Measurements from ENCODE around the gene LRRC4C.

The LRRC4C gene

GRCh38 chr11:41323446-41323845, 136.0 kb downstream of the LRRC4C start:
- DNase-seq (ENCODE audit: low spot score): no peak

GRCh38 chr11:41320653-41321052, 138.8 kb downstream of the LRRC4C start:
- no peak for DNase-seq (ENCODE audit: low spot score)

- DNase-seq (ENCODE audit: low spot score): no peak
These were observed 139.2 kb downstream of the LRRC4C start for GRCh38 chr11:41320238-41320637.

GRCh38 chr11:41319434-41319833, 140.0 kb downstream of the LRRC4C start:
- no peak for DNase-seq (ENCODE audit: low spot score)

DNA sequence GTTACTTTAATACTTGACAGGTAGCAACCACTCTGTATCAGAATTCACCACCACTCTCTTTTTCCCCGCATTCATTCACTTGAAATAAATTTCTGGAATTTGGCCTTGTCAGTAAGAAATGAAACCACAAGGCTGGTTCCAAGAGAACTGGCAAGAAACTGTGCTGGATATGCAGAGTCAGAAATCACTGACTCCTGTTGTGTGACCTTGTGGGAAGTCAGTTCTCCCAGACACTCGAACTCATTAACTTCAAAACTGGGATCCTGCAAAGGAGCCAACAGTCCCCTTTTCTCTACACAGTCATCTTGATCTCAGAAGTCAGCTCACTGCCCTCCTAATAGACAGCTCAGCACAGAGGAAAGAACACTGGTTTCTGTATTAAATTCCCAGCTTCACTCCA, 142.7 kb downstream of the LRRC4C start:
- DNase-seq (ENCODE audit: low spot score): no peak

GRCh38 chr11:41313226-41313625, 146.2 kb downstream of the LRRC4C start:
- no peak for DNase-seq (ENCODE audit: low spot score)

DNA sequence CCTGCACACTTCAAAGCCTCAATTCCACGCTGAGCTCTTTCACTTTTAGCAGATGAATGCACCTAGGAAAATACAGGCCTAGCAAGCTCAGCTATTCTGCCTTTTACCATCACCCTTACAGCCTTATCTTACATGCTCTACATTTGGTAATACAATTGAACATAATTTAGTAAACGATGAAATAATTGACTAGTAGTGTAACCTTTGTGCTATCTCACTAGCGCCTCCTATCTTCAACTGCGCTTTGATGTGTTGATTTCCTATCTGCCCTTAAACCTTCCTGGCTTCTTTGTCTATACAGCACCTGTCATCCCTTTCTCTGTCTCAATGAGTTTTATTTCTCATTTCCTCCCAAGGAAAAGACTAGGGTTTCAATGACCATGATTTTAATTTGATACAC, 149.7 kb downstream of the LRRC4C start:
- DNase-seq (ENCODE audit: low spot score): no peak

GRCh38 chr11:41309111-41309522, 150.3 kb downstream of the LRRC4C start:
- DNase-seq (ENCODE audit: low spot score): no peak

DNA sequence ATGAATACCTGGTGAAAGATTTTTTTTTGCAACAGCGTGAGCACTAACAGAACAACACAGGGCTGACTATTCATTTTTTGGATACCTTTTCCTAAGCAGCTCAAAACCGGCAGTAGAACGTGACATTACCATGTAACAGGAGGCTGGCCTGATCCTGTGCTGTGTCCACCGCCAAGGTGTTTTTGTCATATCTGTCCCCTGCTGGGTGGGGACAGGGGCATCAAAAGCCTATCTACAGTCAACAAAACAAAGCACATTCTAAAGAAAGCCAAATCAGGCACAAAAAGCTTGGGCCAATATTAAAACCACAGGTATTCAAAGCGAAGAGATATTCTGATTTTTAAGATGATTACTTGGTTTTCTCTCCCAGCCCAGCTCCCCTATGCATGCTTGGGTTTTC, 151.2 kb downstream of the LRRC4C start:
- no peak for DNase-seq (ENCODE audit: low spot score)

- DNase-seq (ENCODE audit: low spot score): no peak
These were observed 152.0 kb downstream of the LRRC4C start for GRCh38 chr11:41307296-41308080.

DNA sequence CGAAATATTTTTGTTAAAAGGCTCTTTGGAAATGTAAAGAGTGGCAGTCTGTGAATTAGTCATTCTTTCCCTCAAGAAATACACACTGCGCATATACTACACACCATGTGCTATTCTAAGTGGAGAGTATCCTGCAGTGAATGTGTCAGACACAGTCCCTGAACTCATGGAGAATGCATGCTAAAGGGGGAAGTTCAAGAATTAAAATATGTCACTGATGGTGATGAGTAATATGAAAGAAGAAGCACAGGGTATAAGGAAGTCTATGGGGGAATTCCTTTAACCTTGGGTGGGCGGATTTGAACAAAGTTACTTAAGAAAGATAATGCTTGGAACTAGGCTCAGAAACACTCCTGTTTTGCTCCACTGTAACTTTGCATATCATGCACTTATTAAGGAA, 153.0 kb downstream of the LRRC4C start:
- DNase-seq (ENCODE audit: low spot score): no peak

GRCh38 chr11:41301023-41301422, 158.4 kb downstream of the LRRC4C start:
- no peak for DNase-seq (ENCODE audit: low spot score)

GRCh38 chr11:41289408-41289807, 170.0 kb downstream of the LRRC4C start:
- no peak for DNase-seq (ENCODE audit: low spot score)

- DNase-seq (ENCODE audit: low spot score): no peak
These were observed 172.7 kb downstream of the LRRC4C start for GRCh38 chr11:41286751-41287150.

- DNase-seq (ENCODE audit: low spot score): no peak
These were observed 175.1 kb downstream of the LRRC4C start for GRCh38 chr11:41284354-41284753.

DNA sequence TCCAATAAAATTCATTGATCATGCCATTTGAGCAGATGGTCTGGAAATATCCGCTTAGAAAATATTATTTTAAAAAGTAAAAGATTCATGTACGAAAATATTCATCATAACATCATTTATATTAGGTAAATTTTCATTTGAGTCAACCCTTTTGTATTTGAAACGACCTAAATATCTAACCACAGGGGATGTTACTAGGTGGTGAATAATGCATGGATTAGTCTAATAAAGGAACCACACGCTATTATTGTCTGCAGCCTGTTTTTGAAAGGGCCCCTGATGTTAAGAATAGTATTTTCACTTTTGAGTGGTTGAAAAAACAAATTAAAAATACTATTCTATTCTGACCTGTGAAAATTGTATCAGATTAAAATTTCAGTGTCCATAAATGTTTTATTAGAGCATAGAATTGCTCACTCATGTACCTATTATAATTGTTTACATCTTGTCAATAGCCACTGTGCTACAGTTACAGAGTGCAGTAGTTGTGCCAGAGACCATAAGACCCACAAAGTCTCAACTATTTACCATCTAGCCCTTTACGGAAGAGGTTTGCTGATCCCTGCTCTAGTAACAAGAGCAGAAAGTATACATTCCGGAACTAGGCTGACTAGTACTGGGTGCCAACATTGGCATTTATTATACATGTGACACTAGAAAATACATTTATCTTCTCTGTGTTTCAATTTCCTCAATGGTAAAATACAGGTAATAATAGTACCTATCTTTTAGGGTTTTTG, 176.1 kb downstream of the LRRC4C start:
- no peak for DNase-seq (ENCODE audit: low spot score)

DNA sequence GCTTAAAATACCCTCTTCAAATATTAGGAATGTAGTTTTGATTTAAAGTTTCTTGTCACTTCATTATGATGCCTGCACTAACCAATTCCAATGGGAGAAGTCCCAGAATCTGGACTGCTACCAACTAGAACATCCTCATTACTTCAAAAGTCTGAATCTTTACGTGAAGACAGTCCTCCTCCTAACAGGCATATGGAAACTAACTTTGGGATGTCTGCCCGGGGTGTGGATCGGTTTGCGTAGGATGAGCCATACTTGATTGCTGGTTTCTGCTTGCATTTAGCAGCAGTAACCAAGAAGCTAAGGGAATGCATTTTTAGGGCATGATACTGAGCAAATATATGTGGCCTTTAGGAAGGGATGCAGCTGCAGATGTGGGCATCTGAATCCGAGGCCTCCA, 177.1 kb downstream of the LRRC4C start:
- no peak for DNase-seq (ENCODE audit: low spot score)

DNA sequence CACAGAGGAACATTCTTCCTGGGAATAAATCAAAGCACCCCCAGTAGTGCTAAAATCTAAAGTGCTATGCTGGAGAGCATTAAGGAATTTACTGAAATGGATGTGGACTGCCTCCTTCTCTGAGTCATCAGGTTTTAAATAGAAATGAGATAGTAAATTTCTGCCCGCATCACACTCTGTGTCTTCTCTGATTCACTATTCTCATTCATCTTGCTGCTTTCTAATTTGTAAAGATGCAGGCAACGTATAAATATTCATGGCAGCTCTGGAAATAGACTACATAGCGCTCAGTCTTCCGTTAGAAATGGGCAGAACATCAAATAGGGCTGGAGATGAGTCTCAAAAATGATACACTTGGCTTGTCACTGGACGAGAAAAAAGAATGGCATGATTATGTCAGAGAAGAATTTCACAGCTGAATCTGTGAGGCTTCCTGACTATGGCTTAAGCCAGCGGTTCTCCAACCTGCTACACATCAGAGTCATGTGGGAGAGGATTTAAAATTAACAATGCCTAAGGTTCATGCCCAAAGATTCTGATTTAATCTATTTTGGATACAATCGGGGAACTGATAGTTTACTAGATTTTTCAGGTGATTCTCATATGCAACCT, 178.2 kb downstream of the LRRC4C start:
- no peak for DNase-seq (ENCODE audit: low spot score)

GRCh38 chr11:41274831-41275230, 184.6 kb downstream of the LRRC4C start:
- DNase-seq (ENCODE audit: low spot score): no peak

DNA sequence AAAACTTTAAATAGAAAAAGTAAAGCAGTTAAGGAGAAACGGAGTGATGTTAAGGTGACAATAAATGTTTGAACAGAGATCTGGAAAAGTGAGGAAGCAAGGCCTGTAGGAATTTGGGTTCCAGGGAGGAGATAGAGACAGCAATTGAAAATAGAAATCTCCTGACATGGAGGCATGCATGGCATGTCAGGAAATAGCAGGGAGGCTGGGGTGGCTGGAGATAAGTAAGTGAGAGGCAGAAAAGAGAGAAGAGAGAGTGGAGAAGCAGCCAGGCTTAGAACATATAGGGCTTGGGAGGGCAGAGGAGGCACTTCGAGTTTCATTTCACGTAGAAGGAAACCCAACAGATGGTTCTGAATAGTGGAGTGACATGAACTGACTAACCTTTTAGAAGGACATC, 185.5 kb downstream of the LRRC4C start:
- DNase-seq (ENCODE audit: low spot score): no peak

DNA sequence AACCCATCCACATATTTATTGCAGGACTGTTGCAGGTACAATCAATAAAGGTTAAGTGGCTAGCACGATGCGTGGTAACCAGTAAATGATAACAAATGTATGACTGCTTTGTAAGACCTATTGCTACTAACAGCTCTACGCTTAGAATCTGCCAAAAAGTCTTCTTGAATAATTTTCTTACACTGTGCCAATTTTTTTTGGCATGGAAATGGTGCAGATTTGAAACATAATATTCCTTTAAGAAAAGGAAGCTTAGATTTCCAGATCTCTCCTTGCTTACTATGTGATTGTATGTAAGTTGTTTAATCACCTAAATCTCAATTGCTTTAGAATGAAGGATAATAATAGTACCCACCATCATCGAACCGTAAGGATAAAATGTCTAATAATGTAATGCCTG, 192.0 kb downstream of the LRRC4C start:
- no peak for DNase-seq (ENCODE audit: low spot score)

DNA sequence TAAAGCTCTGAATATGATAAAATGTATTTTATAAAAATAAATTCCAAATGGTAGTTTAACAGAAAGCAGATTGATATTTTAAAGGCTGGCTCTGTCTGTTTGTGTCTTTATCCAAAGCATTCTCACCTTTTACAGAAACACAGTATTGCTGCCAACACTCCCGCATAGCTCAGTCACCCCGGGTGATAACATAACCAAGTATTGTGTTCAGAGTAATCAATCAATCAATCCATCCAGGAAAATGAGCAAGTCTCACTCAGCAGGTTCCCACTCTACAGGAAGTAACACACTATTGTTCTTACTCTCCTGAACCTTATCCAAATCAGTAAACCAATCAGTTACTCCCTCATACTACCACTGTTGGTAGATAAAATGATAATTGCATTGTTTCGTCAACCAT, 203.4 kb downstream of the LRRC4C start:
- no peak for DNase-seq (ENCODE audit: low spot score)

- no peak for DNase-seq (ENCODE audit: low spot score)
These were observed 204.5 kb downstream of the LRRC4C start for GRCh38 chr11:41254966-41255365.
